Testis (tissue), 2 donors: ENCODE data around the gene TNFRSF8.

Source experiments
- POLR2A ChIP-seq: fragments of 450-650 bp; IDR thresholded peaks from one replicate; pipeline ENCODE4 v1.6.1; 2017; ENCODE audit warnings: antibody characterized with exemption, mild to moderate bottlenecking, moderate library complexity
- TF ChIP-seq, protein P1 (sequence below), 3 experiments: fragments of 450-650 bp in 2 of 3; fragments of 200-600 bp in 1 of 3; sonication (generic) in 1 of 3; IDR thresholded peaks; one replicate each; pipeline ENCODE4 v1.5.1; 2016 to 2019; ENCODE audit warnings: antibody characterized with exemption in 3 of 3, mild to moderate bottlenecking in 2 of 3, moderate library complexity in 1 of 3

DNA sequence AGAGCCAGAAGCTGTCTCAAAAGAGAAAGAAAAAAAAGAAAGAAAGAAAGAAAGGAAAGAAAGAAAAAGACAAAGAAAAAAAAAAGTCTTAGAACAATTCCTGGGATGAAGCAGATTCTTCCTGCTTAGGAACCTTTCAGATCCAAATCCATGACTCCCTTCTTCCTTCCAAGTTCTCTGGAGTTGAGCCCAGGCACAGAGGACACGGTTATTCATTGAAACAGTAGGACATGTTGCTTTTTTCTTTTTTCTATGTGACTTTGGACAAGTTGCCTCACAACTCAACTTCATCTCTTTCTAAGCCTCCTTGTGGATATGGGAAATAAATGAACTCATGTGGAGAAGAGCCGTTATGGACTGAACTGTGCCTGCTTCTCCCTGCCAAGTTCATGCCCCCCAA is 14.7 kb upstream of the TNFRSF8 start:
- TF ChIP-seq, protein P1, sequence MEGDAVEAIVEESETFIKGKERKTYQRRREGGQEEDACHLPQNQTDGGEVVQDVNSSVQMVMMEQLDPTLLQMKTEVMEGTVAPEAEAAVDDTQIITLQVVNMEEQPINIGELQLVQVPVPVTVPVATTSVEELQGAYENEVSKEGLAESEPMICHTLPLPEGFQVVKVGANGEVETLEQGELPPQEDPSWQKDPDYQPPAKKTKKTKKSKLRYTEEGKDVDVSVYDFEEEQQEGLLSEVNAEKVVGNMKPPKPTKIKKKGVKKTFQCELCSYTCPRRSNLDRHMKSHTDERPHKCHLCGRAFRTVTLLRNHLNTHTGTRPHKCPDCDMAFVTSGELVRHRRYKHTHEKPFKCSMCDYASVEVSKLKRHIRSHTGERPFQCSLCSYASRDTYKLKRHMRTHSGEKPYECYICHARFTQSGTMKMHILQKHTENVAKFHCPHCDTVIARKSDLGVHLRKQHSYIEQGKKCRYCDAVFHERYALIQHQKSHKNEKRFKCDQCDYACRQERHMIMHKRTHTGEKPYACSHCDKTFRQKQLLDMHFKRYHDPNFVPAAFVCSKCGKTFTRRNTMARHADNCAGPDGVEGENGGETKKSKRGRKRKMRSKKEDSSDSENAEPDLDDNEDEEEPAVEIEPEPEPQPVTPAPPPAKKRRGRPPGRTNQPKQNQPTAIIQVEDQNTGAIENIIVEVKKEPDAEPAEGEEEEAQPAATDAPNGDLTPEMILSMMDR (IDR thresholded peaks at IDR 0.05) = no peak
- no peak for TF ChIP-seq POLR2A
